ENCODE measurements around the gene BMP2. TPM values are rescaled to one million over a fixed set of nuclear protein-coding genes. Genes with fewer than 3 reads are reported as not detected.
A peak's percentile ranks its signal among the peaks of the same experiment; 100 is the strongest.

The BMP2 gene
- total RNA-seq, 4 donors from 2014 or later, result 12.3 to 36.6 (median 20.3) TPM

GRCh38 chr20:6767126-6767535 lies 355 bp upstream of the BMP2 start:
- no peak for TF ChIP-seq CTCF (IDR thresholded peaks at IDR 0.05)
- ATAC-seq (ENCODE audit: low FRiP score) (no peak), DNase-seq (ENCODE audit: low spot score) (no peak)

- TF ChIP-seq CTCF (IDR thresholded peaks at IDR 0.05), result no peak
- DNase-seq (ENCODE audit: low spot score), result no peak
- ATAC-seq (ENCODE audit: low FRiP score), result peak; percentile 34
Observed at GRCh38 chr20:6768228-6769140, 998 bp downstream of the BMP2 start.

- DNase-seq (ENCODE audit: low spot score) (no peak), ATAC-seq (ENCODE audit: low FRiP score) (peak; percentile 37)
- TF ChIP-seq CTCF (IDR thresholded peaks at IDR 0.05), result no peak
Observed at GRCh38 chr20:6769903-6770785, 2.7 kb downstream of the BMP2 start.

- no peak for ATAC-seq (ENCODE audit: low FRiP score)
- DNase-seq (ENCODE audit: low spot score), result no peak
- TF ChIP-seq CTCF (IDR thresholded peaks at IDR 0.05), result no peak
Observed at GRCh38 chr20:6770786-6771100, 3.3 kb downstream of the BMP2 start.

- no peak for TF ChIP-seq CTCF (IDR thresholded peaks at IDR 0.05)
- no peak for DNase-seq (ENCODE audit: low spot score)
- ATAC-seq (ENCODE audit: low FRiP score), result no peak
Observed at GRCh38 chr20:6780433-6781190, 13.1 kb downstream of the BMP2 start.

- no peak for TF ChIP-seq CTCF (IDR thresholded peaks at IDR 0.05)
- no peak for ATAC-seq (ENCODE audit: low FRiP score)
- DNase-seq (ENCODE audit: low spot score), result no peak
Observed at GRCh38 chr20:6783752-6784151, 16.3 kb downstream of the BMP2 start.
